Trophoblast cell (in vitro differentiated cells and primary cell): ENCODE measurements around the gene RETREG1.

ENCODE experiments used
- DNase-seq, 2 donors: peaks; one replicate each; pipeline ENCODE4 v3.0.0-alpha.2; 2016
- H2AFZ ChIP-seq: 2 replicates; pipeline ENCODE4 v1.6.1; 2013; ENCODE audit warnings: low read length, moderate library complexity, mild to moderate bottlenecking; ENCODE audit not compliant: insufficient read depth, poor library complexity
- H2AK5ac ChIP-seq: 2 replicates; pipeline ENCODE4 v1.6.1; 2013; ENCODE audit warnings: mild to moderate bottlenecking, low read length
- H2BK120ac ChIP-seq: 2 replicates; pipeline ENCODE4 v1.6.1; 2013; ENCODE audit warnings: low read length, mild to moderate bottlenecking, moderate library complexity; ENCODE audit not compliant: insufficient read depth, poor library complexity
- H2BK12ac ChIP-seq: 2 replicates; pipeline ENCODE4 v1.6.1; 2013; ENCODE audit warnings: mild to moderate bottlenecking, low read length, moderate library complexity
- H2BK5ac ChIP-seq: 2 replicates; pipeline ENCODE4 v1.6.1; 2013; ENCODE audit warnings: low read length, low read depth, moderate library complexity, mild to moderate bottlenecking; ENCODE audit not compliant: poor library complexity
- H3K14ac ChIP-seq: 2 replicates; pipeline ENCODE4 v1.6.1; 2013; ENCODE audit warnings: mild to moderate bottlenecking, low read length
- H3K18ac ChIP-seq: 2 replicates; pipeline ENCODE4 v1.6.1; 2013; ENCODE audit warnings: mild to moderate bottlenecking, low read length
- H3K23ac ChIP-seq: 2 replicates; pipeline ENCODE4 v1.6.1; 2013; ENCODE audit warnings: low read length
- H3K27ac ChIP-seq: 2 replicates; pipeline ENCODE4 v1.5.1; 2013; ENCODE audit warnings: low read depth, mild to moderate bottlenecking, inconsistent platforms, low read length, moderate library complexity
- H3K27me3 ChIP-seq: 2 replicates; pipeline ENCODE4 v1.6.1; 2013; ENCODE audit warnings: inconsistent platforms, mild to moderate bottlenecking, low read length, moderate library complexity; ENCODE audit not compliant: insufficient read depth
- H3K36me3 ChIP-seq, 2 experiments: 1 replicate in 1 of 2; 2 replicates in 1 of 2; pipeline ENCODE4 v1.6.1; 2013; ENCODE audit warnings: low read length in 2 of 2, mild to moderate bottlenecking in 2 of 2, moderate library complexity in 1 of 2; ENCODE audit not compliant: insufficient read depth in 2 of 2, control insufficient read depth in 1 of 2
- H3K4ac ChIP-seq: 2 replicates; pipeline ENCODE4 v1.6.1; 2013; ENCODE audit warnings: low read depth, mild to moderate bottlenecking, low read length, moderate library complexity
- H3K4me1 ChIP-seq, 2 experiments: 1 replicate in 1 of 2; 2 replicates in 1 of 2; pipeline ENCODE4 v1.6.1; 2013; ENCODE audit warnings: low read length in 2 of 2, mild to moderate bottlenecking in 2 of 2, moderate library complexity in 1 of 2; ENCODE audit not compliant: insufficient read depth in 2 of 2, control insufficient read depth in 1 of 2
- H3K4me2 ChIP-seq: 2 replicates; pipeline ENCODE4 v1.6.1; 2013; ENCODE audit warnings: inconsistent platforms, mild to moderate bottlenecking, low read length, moderate library complexity
- H3K4me3 ChIP-seq: 2 replicates; pipeline ENCODE4 v1.5.1; 2013; ENCODE audit warnings: mild to moderate bottlenecking, low read depth, low read length, inconsistent platforms
- H3K79me1 ChIP-seq: one replicate; pipeline ENCODE4 v1.6.1; 2013; ENCODE audit warnings: low read length
- H3K79me2 ChIP-seq: 2 replicates; pipeline ENCODE4 v1.6.1; 2013; ENCODE audit warnings: low read length, mild to moderate bottlenecking; ENCODE audit not compliant: control insufficient read depth, insufficient read depth, poor library complexity
- H3K9ac ChIP-seq: 2 replicates; pipeline ENCODE4 v1.6.1; 2013; ENCODE audit warnings: mild to moderate bottlenecking, low read length
- H3K9me3 ChIP-seq: 2 replicates; pipeline ENCODE4 v1.6.1; 2013; ENCODE audit warnings: low read depth, mild to moderate bottlenecking, control low read depth, inconsistent platforms, low read length; ENCODE audit not compliant: insufficient read depth
- H4K12ac ChIP-seq: 2 replicates; pipeline ENCODE4 v1.6.1; 2013; ENCODE audit warnings: low read depth, mild to moderate bottlenecking, low read length, moderate library complexity
- H4K8ac ChIP-seq: 2 replicates; pipeline ENCODE4 v1.6.1; 2013; ENCODE audit warnings: low read depth, mild to moderate bottlenecking, low read length, moderate library complexity
- H4K91ac ChIP-seq: one replicate; pipeline ENCODE4 v1.6.1; 2013; ENCODE audit warnings: low read depth, mild to moderate bottlenecking, low read length, moderate library complexity
- WGBS: extraction: QIAGEN DNeasy Blood & Tissue Kit; methylation state at CpG from one replicate; pipeline ENCODE4 v1.1.7; 2013; ENCODE audit warnings: missing lambda C conversion rate; ENCODE audit not compliant: insufficient read length, insufficient coverage; ENCODE audit errors: extremely low coverage; 5-methylcytosine and 5-hydroxymethylcytosine counted together

The RETREG1 gene

GRCh38 chr5:16578474-16578883 lies 38.3 kb downstream of the RETREG1 start:
- H4K12ac ChIP-seq: no peak overlapping the region
- H2BK12ac ChIP-seq: no peak overlapping the region
- H4K91ac ChIP-seq: no peak overlapping the region
- H3K4me3 ChIP-seq: no peak overlapping the region
- no peaks in the 10 kb centered on the region for H3K27me3 ChIP-seq
- no peaks in the 10 kb centered on the region for H3K79me2 ChIP-seq
- H3K23ac ChIP-seq: no peak overlapping the region
- H2AFZ ChIP-seq: no peak overlapping the region
- no peak overlapping the region for H3K18ac ChIP-seq
- DNase-seq: no peak
- no peaks in the 10 kb centered on the region for H3K36me3 ChIP-seq
- H2BK120ac ChIP-seq: no peak overlapping the region
- H3K4me2 ChIP-seq: no peak overlapping the region
- H2BK5ac ChIP-seq: no peak overlapping the region
- no peaks in the 10 kb centered on the region for H3K79me1 ChIP-seq
- no peak overlapping the region for H3K14ac ChIP-seq
- no peak overlapping the region for H3K27ac ChIP-seq
- no peak overlapping the region for H4K8ac ChIP-seq
- H3K4ac ChIP-seq: no peak overlapping the region
- no CpG with 5 or more reads among the region's 4 CpGs for WGBS
- no peaks in the 10 kb centered on the region for H3K9me3 ChIP-seq
- no peak overlapping the region for H3K9ac ChIP-seq
- H2AK5ac ChIP-seq: no peak overlapping the region
- no peaks in the 10 kb centered on the region for H3K4me1 ChIP-seq

- H3K9me3 ChIP-seq: no peaks in the 10 kb centered on the region
- no peak overlapping the region for H3K27ac ChIP-seq
- H3K4me1 ChIP-seq: no peaks in the 10 kb centered on the region
- no peak overlapping the region for H3K4me3 ChIP-seq
- H2AFZ ChIP-seq: no peak overlapping the region
- no peak overlapping the region for H3K4ac ChIP-seq
- H3K79me2 ChIP-seq: no peaks in the 10 kb centered on the region
- no peak overlapping the region for H2AK5ac ChIP-seq
- no peaks in the 10 kb centered on the region for H3K27me3 ChIP-seq
- no peak overlapping the region for H4K91ac ChIP-seq
- no CpG with 5 or more reads among the region's 11 CpGs for WGBS
- H3K9ac ChIP-seq: no peak overlapping the region
- no peaks in the 10 kb centered on the region for H3K36me3 ChIP-seq
- H3K23ac ChIP-seq: no peak overlapping the region
- H2BK120ac ChIP-seq: no peak overlapping the region
- H3K18ac ChIP-seq: no peak overlapping the region
- no peak overlapping the region for H2BK5ac ChIP-seq
- no peak for DNase-seq
- H3K4me2 ChIP-seq: no peak overlapping the region
- H4K8ac ChIP-seq: no peak overlapping the region
- H3K14ac ChIP-seq: no peak overlapping the region
- no peaks in the 10 kb centered on the region for H3K79me1 ChIP-seq
- H4K12ac ChIP-seq: no peak overlapping the region
- H2BK12ac ChIP-seq: no peak overlapping the region
Observed at GRCh38 chr5:16577677-16578076, 39.1 kb downstream of the RETREG1 start.

GRCh38 chr5:16574789-16575721 lies 41.7 kb downstream of the RETREG1 start:
- Histone ChIP-seq H3K79me1 (no peaks in the 10 kb centered on the region), H2BK12ac (no peak overlapping the region), H3K27ac (no peak overlapping the region), H3K79me2 (no peaks in the 10 kb centered on the region), H3K4me1 (no peaks in the 10 kb centered on the region), H3K18ac (no peak overlapping the region), H4K12ac (no peak overlapping the region), H2AK5ac (no peak overlapping the region), H3K9ac (no peak overlapping the region), H3K4ac (no peak overlapping the region), H4K8ac (no peak overlapping the region), H3K27me3 (no peaks in the 10 kb centered on the region), H3K4me2 (no peak overlapping the region), H3K36me3 (no peaks in the 10 kb centered on the region), H3K14ac (no peak overlapping the region), H3K23ac (no peak overlapping the region), H3K9me3 (no peaks in the 10 kb centered on the region), H3K4me3 (no peak overlapping the region), H2AFZ (no peak overlapping the region), H2BK120ac (no peak overlapping the region), H2BK5ac (no peak overlapping the region), H4K91ac (no peak overlapping the region)
- no CpG with 5 or more reads among the region's 12 CpGs for WGBS
- DNase-seq: peak in 1 of 2 donors; percentile 29

- H2BK120ac ChIP-seq: no peak overlapping the region
- no peaks in the 10 kb centered on the region for H3K36me3 ChIP-seq
- H4K91ac ChIP-seq: no peak overlapping the region
- H3K18ac ChIP-seq: no peak overlapping the region
- H3K27ac ChIP-seq: no peak overlapping the region
- H3K79me1 ChIP-seq: no peaks in the 10 kb centered on the region
- no peak for DNase-seq
- no peak overlapping the region for H3K4ac ChIP-seq
- no peaks in the 10 kb centered on the region for H3K79me2 ChIP-seq
- no peak overlapping the region for H4K8ac ChIP-seq
- H3K27me3 ChIP-seq: no peaks in the 10 kb centered on the region
- WGBS: no CpG with 5 or more reads among the region's 2 CpGs
- H3K4me2 ChIP-seq: no peak overlapping the region
- no peak overlapping the region for H2BK5ac ChIP-seq
- H3K9ac ChIP-seq: no peak overlapping the region
- H3K23ac ChIP-seq: no peak overlapping the region
- no peak overlapping the region for H4K12ac ChIP-seq
- H3K9me3 ChIP-seq: no peaks in the 10 kb centered on the region
- H2AFZ ChIP-seq: no peak overlapping the region
- no peak overlapping the region for H3K14ac ChIP-seq
- no peak overlapping the region for H3K4me3 ChIP-seq
- H3K4me1 ChIP-seq: no peaks in the 10 kb centered on the region
- no peak overlapping the region for H2BK12ac ChIP-seq
- no peak overlapping the region for H2AK5ac ChIP-seq
Observed at GRCh38 chr5:16573401-16573800, 43.4 kb downstream of the RETREG1 start.
